HG03135 (cell line): ENCODE data around the gene CDKAL1.

ENCODE experiments used
- ATAC-seq: cut with Tn5 transposase; IDR thresholded peaks from one replicate; pipeline ENCODE4 v1.9.1; 2021; ENCODE audit warnings: mild to moderate bottlenecking, moderate library complexity; ENCODE audit not compliant: unreplicated experiment

CDKAL1 gene

DNA sequence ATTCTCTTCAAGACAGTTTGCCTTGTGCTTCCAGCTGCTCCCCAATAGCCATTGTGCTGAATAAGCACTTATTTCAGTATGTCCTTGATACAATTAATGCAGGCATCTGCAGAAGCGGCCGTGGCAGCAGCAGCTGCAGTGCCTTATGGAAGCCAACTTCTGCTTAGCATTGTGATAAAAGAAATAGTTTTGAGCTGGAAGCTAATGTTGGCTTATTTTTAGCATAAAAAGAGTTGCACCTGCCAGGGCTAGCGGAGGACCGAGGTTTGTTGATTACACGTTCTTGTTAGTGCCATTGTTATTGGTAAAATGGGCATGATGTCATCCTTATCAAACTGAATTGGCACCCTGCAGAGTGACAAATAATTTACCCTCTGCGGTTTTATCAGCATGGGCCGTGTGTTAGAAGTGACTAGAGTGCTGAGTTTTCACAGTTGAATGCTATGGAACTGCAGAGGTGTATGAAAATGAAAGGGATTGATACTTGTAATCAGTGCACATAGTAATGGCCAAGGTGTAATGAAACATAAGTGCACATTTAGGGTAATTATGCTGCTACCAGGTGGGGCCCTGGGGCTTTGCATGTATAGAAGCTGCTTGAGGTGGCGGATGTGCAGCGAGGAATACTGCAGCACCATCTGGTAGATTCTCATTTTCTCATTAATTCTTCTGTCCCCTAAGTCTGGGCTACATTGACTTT, 334.3 kb downstream of the CDKAL1 start:
- no peak for ATAC-seq

- no peak for ATAC-seq
Observed at GRCh38 chr6:20870021-20870420, 335.8 kb downstream of the CDKAL1 start.

DNA sequence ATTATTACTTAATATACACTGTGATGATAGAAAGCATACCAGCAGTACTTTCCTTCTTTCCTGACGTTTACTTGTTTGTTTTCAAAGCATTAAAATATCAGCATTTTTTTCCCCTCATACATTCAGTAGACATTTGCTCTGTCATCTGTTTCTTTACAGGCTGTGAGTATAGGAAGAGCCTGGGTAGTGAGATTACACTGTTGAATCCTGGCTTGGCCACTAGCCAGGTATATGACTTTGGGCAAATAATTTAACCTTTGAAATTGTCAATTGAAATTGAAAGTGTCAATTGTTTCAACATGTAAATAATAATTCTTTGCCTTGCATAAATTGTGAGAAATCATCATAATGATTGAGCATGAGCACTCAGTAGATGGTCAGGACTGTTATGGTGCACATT, 336.2 kb downstream of the CDKAL1 start:
- ATAC-seq = no peak

DNA sequence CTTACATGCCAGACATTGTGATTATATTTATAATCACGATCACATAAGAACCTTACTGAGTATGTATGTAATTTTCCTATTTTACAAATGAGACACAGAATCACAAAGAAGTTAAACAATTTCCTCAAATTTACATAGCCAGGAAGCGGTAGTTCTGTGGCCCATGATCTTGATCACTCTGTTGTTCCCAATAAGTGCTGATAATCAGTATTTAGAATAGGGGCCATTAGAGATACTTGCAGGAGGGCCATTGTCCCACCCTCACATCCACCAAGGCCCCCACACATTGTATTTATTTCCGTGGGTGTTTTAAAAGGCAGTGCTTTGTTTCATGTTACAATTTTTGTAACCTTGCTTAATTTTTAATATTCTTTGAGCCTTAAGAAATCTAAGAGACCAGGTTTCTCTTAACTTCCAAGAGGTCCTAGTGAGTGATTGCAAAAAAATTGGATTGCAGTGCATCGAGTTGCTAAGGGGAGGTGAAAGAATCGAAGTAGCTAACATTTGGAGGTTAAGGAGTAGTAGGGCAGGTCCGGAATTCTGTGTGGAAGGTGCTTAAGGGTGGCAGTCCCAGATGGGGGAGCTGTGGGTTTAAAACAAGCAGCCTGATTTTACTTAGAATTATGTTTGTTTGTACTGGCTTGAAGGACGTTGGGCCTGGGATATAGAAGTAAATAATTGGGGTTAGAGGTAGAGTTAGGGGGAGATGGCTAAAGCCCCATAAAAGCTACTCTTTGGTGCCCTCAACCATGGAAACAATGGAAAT, 339.4 kb downstream of the CDKAL1 start:
- no peak for ATAC-seq

GRCh38 chr6:20875369-20875963, 341.2 kb downstream of the CDKAL1 start:
- no peak for ATAC-seq

DNA sequence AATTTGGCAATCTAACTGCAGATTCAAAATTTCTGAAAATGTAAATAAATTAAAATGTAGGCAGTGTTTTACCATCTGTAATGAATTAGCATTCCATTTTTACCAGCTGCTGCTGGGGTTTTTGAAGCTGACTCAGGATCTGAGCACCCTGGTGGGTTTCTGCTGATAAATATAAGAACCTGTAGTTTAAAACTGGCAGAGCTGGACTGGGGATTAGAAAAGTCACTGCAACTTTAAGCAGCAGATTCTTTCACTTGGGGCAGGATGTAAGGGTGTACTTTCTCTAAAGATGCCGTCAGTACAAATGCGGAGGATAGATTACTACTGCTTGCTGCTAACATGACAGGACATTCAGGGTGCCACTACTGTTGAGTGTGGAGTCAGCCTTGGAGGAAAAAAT, 341.8 kb downstream of the CDKAL1 start:
- ATAC-seq = no peak

- no peak for ATAC-seq
Observed at GRCh38 chr6:20876561-20876960, 342.3 kb downstream of the CDKAL1 start.

- peak; percentile 97 for ATAC-seq
Observed at GRCh38 chr6:20877008-20877937, 343.0 kb downstream of the CDKAL1 start.

DNA sequence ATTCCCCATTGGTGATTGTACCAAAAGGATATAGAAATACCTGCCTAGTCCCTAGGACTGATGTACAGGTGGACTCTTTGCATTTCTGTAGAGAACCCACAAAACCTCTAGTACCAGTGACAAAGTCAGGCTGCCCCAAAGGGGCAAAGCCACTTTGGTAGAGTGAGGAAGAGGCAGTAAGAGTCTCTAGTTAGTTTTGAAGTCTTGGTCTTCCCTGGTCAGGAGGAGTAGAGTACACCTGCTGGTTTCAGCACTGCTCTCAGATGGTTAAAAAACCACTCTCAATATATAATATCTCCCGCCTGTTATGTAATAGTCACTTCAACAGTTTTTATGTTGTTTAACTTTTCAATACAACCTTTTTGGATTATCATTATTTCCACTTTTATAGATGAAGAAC, 344.9 kb downstream of the CDKAL1 start:
- ATAC-seq = no peak

DNA sequence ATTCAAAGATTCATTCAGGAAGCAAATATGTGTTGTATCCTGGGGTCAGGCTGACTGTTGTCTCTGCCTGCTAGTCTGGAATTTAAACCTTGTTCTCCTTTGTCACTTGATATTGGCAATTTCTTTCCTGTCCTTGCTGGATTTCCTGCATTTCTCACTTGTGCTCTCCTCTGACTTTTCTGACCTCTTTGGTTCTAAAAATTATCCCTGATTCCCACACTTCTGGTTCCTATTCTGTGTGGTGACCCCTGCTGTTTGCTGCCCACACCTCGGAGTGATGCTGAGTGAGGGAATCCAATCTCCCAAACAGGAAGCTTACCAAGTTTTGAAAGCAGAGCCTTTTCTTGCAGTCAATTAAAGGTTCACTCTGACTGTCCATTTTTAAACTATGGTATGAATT, 345.3 kb downstream of the CDKAL1 start:
- ATAC-seq = no peak

DNA sequence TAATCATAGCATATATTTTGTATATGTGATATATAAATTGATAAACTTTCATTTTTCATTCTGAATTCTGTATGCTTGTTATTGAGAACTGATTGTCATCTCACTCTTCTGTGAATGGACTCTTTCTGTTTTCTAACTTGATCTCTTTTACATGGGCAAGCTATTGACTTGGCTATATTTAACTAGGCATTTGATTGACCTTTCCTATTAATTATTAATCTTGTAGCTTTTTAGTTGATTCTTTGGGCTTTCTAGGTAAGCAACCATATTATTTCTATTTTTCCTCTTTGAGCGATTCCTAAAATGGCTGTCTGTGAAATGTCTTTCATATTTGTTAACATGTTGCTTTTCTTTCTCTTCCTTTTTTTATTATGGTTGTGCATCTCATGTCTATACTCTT, 347.1 kb downstream of the CDKAL1 start:
- no peak for ATAC-seq

- no peak for ATAC-seq
Observed at GRCh38 chr6:20882014-20882413, 347.8 kb downstream of the CDKAL1 start.

DNA sequence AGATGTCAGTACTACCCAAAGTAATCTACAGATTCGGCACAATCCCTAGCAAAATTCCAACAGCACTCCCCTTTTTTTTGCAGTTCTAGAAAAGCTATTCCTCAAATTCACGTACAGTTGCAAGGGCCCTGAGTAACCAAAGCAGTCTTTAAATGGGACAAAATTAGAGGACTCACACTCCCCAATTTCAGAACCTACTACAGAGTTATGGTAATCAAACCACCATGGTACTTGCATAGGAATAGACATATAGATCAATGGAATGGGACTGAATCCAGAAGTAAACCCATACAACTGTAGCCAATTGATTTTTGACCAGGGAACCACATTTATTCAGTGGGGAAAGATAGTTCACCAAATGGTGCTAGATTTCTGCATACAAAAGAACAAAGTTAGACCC, 350.8 kb downstream of the CDKAL1 start:
- no peak for ATAC-seq

- ATAC-seq = no peak
Observed at GRCh38 chr6:20891161-20891560, 356.9 kb downstream of the CDKAL1 start.

DNA sequence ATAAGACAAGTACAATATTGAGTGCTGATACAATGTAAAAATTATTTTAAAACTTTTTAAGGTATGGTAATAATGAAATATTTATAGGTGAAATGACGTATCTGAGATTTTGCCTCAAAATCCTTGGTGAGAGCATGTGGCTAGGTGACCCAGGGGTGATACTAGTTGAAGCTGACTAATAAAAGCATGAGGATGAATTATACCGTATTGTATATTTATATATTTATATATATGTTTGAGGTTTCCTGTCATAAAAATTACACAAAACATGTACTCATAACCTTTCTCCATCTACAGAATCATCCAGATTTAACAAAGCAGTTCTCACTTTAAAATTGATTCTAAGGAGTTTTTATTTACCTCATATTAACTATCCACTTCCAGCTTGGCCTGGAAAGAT, 358.1 kb downstream of the CDKAL1 start:
- ATAC-seq = no peak

DNA sequence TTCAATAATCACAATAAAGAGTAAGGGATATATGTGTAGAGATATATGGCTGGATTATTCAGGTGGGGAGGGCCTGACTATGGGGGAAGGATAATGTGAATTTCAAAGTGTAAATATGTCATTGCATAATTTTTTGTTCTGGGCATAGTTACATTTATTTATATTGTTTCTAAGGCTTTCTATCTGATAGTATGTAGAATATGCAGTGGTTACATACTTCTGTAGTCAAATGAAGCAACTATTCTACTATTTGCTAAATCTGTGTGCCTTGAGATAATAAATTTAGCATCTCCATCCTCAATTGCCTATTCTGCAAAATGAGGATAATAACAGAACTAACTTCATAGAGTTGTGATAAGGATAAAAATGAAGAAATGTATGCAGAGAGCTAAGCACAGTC, 359.2 kb downstream of the CDKAL1 start:
- no peak for ATAC-seq

- peak; percentile 81 for ATAC-seq
Observed at GRCh38 chr6:20900389-20901160, 366.3 kb downstream of the CDKAL1 start.

GRCh38 chr6:20905377-20905776, 371.1 kb downstream of the CDKAL1 start:
- no peak for ATAC-seq

DNA sequence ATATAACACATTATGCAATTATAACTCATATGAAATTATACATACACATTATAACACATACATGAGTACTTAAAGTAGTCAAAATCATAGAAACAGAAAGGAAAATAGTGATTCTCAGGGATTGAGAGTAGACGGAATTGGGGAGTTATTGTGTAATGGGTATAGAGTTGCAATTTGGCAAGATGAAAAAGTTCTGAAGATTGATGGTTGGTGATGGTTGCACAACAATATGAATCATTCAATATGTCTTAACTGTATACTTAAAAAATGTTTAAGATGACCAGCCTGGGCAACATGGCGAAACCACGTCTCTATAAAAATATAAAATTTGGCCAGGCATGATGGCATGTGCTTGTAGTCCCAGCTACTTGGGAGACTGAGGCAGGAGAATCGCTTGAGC, 372.7 kb downstream of the CDKAL1 start:
- ATAC-seq = no peak

- ATAC-seq = no peak
Observed at GRCh38 chr6:20907486-20908071, 373.3 kb downstream of the CDKAL1 start.
